Stimulated activated CD8-positive, alpha-beta memory T cell treated with anti-CD3 and anti-CD28 coated beads, Interleukin-12 subunit alpha, Interleukin-12 subunit beta, amount 100 ng/mL, for 24 hours (primary cell): Measurements from ENCODE around the gene SUGCT.
"Not testable (repeated sequence)": the region's sequence is repeated elsewhere in the genome, so short reads cannot be mapped to it uniquely, and the experiment has no call there.

Experiments used
- DNase-seq: peaks from one replicate; pipeline ENCODE4 v3.0.0-alpha.2; 2020; ENCODE audit errors: extremely low read depth

SUGCT gene

DNA sequence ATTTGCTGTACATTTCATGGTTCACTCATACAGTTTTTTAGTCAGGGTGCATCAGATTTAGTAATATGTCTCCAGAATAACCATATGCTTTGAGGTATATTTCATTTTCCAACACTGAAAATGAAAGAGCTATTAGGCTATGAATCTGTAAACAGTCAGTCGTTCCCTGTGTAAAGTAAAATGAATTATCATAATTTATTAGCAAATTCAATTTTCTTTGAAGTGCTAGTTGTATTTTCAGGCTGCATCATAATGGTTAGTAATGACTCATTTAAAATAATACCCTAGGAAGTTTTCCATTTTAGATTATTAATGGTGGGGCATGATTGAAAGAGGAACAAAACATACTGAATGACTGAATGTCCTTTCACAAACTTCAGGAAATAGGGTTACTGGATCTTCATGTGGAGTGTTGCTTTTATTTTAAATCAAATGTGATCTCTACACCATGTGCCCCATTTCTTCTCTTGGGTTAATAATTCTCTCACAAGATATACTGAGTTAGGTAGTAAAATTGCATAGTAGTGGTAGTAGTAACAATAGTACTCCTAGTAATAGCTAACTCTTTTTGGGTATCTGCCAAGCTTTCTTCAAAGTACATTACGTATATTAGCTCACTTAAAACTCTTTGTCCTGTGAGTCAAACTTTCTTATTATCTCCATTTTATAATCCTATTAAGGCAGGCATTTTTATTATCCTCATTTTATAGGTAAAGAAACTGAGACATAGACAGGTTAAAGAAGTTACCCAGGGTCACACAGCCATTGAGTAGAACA is 476.5 kb downstream of the SUGCT start:
- no peak for DNase-seq

- DNase-seq, result no peak
Measured at GRCh38 chr7:40612298-40612697, 477.5 kb downstream of the SUGCT start.

GRCh38 chr7:40619647-40620046 is 484.8 kb downstream of the SUGCT start:
- DNase-seq, result no peak

- DNase-seq, result no peak
Measured at GRCh38 chr7:40621592-40621998, 486.8 kb downstream of the SUGCT start.

- no peak for DNase-seq
Measured at GRCh38 chr7:40622941-40623501, 488.2 kb downstream of the SUGCT start.

GRCh38 chr7:40623863-40624262 is 489.1 kb downstream of the SUGCT start:
- DNase-seq, result no peak

GRCh38 chr7:40627361-40627760 is 492.6 kb downstream of the SUGCT start:
- DNase-seq, result not testable (repeated sequence)

DNA sequence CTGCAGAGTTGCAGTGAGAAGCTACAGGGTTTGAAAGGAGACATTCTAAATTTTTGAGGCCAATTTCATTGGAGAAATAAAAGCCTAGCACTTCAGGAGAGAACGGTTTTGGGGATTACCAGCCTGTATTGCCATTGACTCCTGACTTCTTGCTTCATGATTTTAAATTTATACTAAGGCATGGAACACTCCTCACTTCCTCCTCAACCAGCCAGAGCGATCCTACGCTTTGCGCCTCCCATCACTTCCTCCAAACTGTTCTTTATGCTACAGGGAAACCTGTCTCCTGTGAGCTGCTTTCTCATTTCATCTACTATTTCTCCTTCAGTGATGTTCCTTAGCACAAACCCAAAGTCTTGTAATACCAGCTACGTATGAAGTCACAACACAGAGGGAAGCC is 495.1 kb downstream of the SUGCT start:
- no peak for DNase-seq

DNA sequence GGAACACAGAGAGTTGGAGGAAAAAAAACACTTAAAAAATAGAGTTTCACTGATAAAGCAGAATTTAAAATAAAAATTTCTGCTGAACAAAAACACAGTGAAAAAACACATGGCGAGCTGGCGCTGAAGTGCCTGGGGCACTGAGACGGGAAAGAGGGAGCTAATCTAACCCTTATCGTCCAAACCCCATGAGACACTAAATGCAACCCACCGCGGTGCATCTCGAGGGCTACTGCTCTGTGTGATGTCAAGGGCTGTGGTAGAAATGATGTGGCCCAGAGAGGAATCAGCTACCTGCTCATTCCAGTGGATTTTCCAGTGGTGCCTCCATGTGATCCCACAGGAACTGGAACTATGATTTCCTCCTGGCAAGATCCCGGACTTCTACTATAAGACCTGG is 499.3 kb downstream of the SUGCT start:
- DNase-seq, result no peak

DNA sequence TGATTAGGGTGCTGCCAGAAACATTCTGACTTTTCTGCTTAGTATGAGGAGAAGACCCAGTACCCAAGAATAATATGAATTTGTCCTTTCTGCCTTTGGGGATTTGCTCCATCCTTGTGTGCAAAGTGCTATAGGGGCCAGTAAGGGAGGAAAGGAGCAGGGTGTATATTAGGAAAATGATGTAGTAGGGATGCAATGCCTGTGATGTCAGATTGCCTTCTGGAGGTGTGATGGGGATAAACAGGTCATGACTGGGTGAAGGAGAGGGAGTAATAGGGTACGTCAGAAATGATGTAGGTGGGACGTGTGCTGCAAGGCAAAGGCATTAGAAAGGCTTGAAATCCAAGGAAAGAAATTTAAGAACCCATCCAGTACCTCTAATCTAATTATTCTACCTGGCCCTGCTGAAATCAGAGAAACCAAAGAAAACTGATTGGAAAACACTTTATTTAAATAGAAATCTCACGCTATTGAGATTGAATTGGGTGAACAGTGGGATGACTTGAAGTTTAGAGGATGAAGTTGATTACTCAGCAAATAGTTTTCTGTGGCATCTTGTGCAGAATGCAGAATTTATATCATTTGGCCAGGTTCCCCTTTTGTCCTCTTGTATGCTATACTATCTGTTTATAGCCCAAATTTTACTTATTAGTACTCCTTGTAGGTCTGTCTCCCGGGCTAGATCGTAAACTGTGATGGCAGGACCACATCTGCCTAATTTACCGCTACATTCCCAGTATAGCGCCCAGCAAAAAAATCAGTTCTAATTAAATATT is 503.9 kb downstream of the SUGCT start:
- DNase-seq, result no peak

- no peak for DNase-seq
Measured at GRCh38 chr7:40640566-40640965, 505.8 kb downstream of the SUGCT start.

DNA sequence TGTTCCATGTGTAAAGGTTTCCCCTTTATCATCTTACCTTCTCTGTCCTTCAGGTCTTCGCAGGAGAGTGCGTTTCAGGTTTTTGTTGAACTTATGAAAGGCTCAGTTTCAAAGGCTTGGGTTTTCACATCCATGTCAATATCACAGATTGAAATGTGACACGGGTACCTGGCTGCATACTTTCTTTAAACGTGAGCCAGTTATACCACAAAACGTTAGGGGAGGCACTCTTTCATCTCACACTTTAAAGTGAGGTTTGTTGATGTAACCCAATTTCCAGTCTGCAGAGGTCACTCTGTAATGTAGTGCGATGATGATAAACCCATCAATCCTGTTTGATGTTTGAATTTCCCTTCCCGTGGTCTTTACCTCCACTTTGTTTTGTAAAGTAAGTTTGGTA is 506.9 kb downstream of the SUGCT start:
- DNase-seq, result no peak

DNA sequence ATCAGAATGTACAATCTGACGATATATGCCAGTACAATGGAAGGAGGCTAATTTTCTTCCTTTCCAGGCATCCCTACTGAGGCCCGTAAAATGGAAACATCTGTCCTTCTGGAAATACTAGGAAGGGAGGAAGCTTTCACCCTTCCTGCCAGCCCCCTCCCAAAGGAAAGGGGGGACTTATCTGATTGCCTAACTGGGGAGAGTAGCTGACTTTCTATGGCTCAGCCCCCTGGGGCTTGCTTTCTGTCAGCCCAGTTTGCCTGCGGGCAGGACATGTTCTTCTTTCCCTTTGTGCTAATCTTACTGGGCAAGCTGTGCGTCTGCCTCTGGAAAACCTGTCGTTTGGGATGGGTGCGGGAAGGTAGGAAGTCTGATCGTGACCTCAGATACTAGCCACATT is 508.9 kb downstream of the SUGCT start:
- DNase-seq, result no peak

GRCh38 chr7:40644454-40645188 is 509.8 kb downstream of the SUGCT start:
- no peak for DNase-seq

- no peak for DNase-seq
Measured at GRCh38 chr7:40645197-40645596, 510.4 kb downstream of the SUGCT start.

- no peak for DNase-seq
Measured at GRCh38 chr7:40646717-40647116, 511.9 kb downstream of the SUGCT start.

GRCh38 chr7:40647719-40648118 is 512.9 kb downstream of the SUGCT start:
- no peak for DNase-seq

DNA sequence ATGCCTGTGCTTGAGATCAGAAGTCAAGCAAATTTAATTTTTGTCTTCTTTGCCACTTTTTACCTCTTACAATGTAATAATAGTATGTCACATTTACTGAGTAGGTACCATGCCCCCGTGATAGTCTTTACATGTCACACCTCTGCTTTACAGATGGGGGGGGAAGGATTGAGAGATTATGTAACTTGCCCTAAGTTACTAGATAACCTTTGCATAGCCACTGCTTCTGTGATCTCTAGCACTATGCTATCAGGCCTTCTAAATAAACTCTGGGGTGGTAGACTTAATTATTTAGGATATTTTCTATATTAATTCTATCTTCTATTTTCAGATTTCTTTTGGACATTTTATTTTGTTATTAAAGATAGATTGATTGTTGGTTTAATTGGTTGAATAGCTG is 514.4 kb downstream of the SUGCT start:
- no peak for DNase-seq

- not testable (repeated sequence) for DNase-seq
Measured at GRCh38 chr7:40650903-40651302, 516.1 kb downstream of the SUGCT start.

DNA sequence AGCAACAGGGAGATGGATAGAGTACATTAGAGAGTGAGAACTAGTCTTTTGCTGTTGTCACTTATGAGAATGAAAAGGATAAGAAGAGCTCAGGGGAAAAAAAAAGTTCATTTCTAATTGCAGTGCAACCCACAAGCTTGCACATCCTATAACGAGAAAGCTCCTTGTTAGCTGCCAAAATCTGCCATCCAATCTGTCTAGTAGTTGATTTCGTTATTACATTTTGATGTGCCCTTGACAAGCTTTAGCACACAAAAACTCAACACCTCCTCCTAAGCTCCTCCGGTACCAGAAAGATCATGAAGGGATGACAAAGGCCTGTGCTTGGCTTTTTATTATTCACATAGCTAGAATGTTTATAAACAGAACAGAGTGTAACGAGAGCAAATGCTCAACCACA is 519.4 kb downstream of the SUGCT start:
- no peak for DNase-seq

GRCh38 chr7:40655426-40655825 is 520.6 kb downstream of the SUGCT start:
- no peak for DNase-seq

DNA sequence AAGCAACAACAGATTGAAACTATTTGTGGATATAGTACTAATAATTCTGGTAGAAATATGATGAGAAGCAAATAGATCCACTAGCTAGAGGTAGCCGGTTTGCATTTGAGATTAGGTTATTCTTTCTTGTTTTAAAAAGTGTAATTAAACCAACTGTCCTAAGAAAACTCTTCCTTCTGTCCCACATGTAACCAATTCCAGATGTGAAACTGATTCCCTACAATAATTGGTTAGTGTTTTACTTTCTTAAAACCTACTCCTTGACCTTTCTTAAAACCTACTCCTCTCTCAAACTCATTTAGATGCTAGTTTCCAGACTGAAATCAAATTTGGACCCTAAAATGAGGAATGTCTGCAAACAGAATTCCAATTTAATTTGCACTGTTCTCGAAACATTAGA is 521.5 kb downstream of the SUGCT start:
- DNase-seq, result no peak
